HAP-1 (cell line): ENCODE measurements around the gene URB2.
"Not testable (repeated sequence)": the region's sequence is repeated elsewhere in the genome, so short reads cannot be mapped to it uniquely, and the experiment has no call there.

Experiments used
- DNase-seq, 2 experiments: peaks; one replicate each; pipeline ENCODE4 v3.0.0-alpha.2; 2016 to 2020; ENCODE audit warnings: low spot score in 2 of 2
- H3K27me3 ChIP-seq: fragments of 250-450 bp; sonication (Bioruptor Pico); 2 replicates; pipeline ENCODE4 v1.5.1; 2020; ENCODE audit warnings: low read depth, mild to moderate bottlenecking, moderate library complexity
- H3K36me3 ChIP-seq: fragments of 250-450 bp; sonication (Bioruptor Pico); replicated peaks from 2 replicates; pipeline ENCODE4 v1.5.1; 2020; ENCODE audit warnings: mild to moderate bottlenecking
- H3K4me1 ChIP-seq: fragments of 250-450 bp; sonication (Bioruptor Pico); 2 replicates; pipeline ENCODE4 v1.5.1; 2020; ENCODE audit warnings: mild to moderate bottlenecking
- H3K4me3 ChIP-seq: fragments of 250-450 bp; sonication (Bioruptor Pico); 2 replicates; pipeline ENCODE4 v1.5.1; 2020; ENCODE audit warnings: mild to moderate bottlenecking, moderate library complexity
- H3K9me3 ChIP-seq: fragments of 250-450 bp; sonication (Bioruptor Pico); 2 replicates; pipeline ENCODE4 v1.5.1; 2020; ENCODE audit warnings: mild to moderate bottlenecking, moderate library complexity
- in situ Hi-C: fragments of 300-500 bp; cut with MboI; formaldehyde crosslinking; loops from 3 replicates; pipeline ENCODE4 v1.14.3; 2020; ENCODE audit warnings: low sequenced_read_pairs, inconsistent platforms, mixed read lengths

Gene URB2

GRCh38 chr1:229597877-229598276, 28.2 kb upstream of the URB2 start:
- Histone ChIP-seq H3K27me3 (no peaks in the 10 kb centered on the region), H3K36me3 (peaks cover 35% of the 10 kb centered on the region), H3K4me1 (no peaks in the 10 kb centered on the region), H3K4me3 (no peak overlapping the region), H3K9me3 (no peaks in the 10 kb centered on the region)
- DNase-seq, result no peak
- in situ Hi-C loops, result no loop called here

DNA sequence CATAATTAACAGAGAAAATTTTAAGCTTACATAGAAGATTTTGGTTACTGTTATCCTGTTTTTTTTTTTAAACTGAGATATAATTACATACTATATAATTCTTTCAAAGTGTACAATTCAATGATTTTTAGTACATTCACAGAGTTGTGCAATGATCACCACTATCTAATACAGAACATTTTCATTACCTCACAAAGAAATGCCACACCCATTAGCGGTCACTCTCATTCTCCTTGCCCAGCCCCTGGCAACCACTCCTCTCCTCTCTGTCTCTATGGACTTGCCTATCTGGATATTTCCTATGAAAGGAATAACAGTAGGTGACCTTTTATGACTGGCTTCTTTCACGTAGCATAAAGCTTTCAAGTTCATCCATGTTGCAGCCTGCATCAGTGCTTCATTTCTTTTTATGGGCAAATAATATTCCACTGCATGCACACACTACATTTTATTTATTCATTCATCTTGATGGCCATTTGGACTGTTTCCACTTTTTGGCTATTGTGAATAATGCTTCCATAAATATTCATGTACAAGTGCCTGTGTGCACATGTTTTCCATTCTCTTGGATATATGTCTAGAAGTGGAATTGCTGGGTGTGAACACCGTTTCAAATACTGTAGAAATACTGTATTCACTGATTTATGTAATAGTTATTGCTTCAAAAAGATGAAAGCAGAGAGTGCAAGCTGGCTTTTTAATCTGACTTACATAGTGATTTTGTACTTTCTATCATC, 26.7 kb upstream of the URB2 start:
- H3K9me3 ChIP-seq, result no peaks in the 10 kb centered on the region
- peaks cover 33% of the 10 kb centered on the region for H3K36me3 ChIP-seq
- in situ Hi-C loops, result no loop called here
- no peaks in the 10 kb centered on the region for H3K27me3 ChIP-seq
- DNase-seq, result no peak
- no peak overlapping the region for H3K4me3 ChIP-seq
- H3K4me1 ChIP-seq, result no peaks in the 10 kb centered on the region

DNA sequence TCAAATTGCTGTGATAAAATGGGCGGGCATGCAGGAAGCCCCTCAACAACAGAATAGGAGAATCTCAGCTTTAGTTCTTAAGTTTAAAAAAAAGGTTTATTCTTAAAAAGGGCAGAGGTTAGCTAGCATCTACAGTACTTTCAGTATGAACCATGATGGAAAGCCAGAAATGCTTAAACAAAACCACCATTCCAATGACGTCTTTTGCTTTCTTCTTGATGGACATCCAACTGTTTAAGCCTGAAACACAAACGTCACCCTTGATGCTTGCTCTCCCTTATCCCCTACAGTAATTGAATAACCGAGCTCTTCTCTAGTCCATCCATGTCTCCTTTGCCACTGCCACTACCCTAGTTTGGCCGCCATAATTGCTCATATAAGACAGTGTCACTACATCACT, 25.8 kb upstream of the URB2 start:
- in situ Hi-C loops, result no loop called here
- Histone ChIP-seq H3K9me3 (no peaks in the 10 kb centered on the region), H3K4me1 (no peaks in the 10 kb centered on the region), H3K4me3 (no peak overlapping the region), H3K27me3 (no peaks in the 10 kb centered on the region), H3K36me3 (peaks cover 33% of the 10 kb centered on the region)
- DNase-seq, result no peak

DNA sequence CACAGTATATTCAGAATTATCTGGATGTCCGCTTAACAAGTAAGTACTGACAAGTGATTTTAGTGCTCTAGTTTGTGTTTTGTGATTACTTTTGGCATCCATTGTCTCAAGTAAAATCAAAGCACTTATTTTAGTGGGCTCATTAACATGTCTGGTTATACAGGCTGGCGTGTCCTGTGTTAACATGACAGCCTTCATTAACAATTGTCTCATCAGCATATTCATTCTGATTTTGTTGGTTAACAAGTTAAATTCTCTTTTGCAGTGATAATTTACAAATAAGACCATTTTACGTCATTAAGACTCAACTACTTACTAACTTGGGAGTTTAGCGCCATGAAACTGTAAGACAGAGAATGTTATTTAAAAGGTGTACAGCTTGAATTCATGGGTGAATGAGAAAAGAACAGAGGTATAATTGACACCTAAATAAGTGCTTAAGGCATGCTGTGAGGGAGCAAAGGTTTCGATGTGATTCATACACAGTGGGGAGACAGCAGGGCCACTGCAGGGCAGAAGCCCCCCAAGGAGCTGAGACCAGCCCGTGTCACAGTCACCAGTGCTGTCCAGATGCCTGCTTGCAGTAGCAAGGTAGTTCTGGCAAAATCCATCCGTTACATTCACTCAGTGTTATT, 22.6 kb upstream of the URB2 start:
- in situ Hi-C loops, result no loop called here
- no peak overlapping the region for H3K4me3 ChIP-seq
- H3K9me3 ChIP-seq, result no peaks in the 10 kb centered on the region
- no peaks in the 10 kb centered on the region for H3K27me3 ChIP-seq
- no peaks in the 10 kb centered on the region for H3K4me1 ChIP-seq
- H3K36me3 ChIP-seq, result peaks cover 52% of the 10 kb centered on the region
- no peak for DNase-seq

DNA sequence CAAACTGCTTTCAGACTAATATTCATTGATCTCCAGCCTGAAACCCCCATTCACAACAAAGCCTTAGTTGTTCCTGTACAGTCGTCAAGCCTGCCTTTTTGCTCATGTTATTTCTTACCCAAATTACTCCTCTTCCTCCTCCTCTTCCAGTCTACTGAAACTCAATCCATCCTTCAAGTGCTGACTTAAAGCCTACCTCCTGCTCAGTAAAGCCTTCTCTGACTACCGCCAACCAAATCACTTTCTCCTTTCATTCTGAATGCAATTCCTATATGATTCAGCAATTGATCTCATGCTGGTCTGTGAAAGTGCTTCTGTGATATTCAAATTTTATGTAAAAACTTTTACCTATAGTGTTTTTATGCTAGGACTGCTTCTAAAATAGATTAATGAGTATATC, 18.7 kb upstream of the URB2 start:
- DNase-seq, result no peak
- Histone ChIP-seq H3K36me3 (peaks cover 56% of the 10 kb centered on the region), H3K4me3 (no peak overlapping the region), H3K4me1 (no peaks in the 10 kb centered on the region), H3K27me3 (no peaks in the 10 kb centered on the region), H3K9me3 (no peaks in the 10 kb centered on the region)
- in situ Hi-C loops, result no loop called here

DNA sequence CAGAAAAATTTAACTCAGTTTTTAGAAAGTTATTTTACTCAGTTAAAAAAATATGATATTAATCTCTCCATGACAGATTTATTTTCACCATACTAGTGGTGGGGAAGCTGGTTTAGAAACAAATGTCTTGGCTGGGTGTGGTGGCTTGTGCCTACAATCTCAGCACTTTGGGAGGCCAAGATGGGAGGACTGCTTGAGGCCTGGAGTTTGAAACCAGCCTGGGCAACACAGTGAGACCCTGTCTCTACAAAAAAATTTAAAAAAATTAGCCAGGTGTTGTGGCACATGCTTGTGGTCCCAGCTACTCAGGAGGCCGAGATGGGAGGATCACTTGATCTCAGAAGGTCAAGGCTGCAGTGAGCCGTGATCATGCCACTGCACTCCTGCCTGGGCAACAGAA, 17.5 kb upstream of the URB2 start:
- DNase-seq, result no peak
- Histone ChIP-seq H3K36me3 (peaks cover 60% of the 10 kb centered on the region), H3K4me3 (no peak overlapping the region), H3K4me1 (no peaks in the 10 kb centered on the region), H3K9me3 (no peaks in the 10 kb centered on the region), H3K27me3 (no peaks in the 10 kb centered on the region)
- in situ Hi-C loops, result no loop called here

DNA sequence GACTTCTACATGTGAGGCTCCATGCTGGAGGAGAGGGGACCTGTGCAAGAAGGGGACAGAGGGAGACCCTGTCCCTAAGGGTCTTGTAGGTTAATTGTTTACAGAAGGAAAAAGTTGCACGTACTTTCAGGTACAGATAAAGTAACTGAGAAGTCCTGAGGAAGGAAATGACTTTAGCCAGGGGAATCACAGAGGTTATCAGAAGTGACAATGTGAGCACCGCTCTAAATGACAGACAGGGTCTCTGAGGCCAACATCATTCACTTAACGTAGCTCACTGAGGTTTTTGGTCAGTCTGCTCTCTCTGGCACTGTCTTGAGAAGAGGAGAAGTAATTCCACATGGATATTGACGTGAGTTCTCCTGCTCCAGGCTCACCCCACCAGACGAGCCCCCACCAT, 12.1 kb upstream of the URB2 start:
- in situ Hi-C loops, result no loop called here
- Histone ChIP-seq H3K36me3 (peaks cover 36% of the 10 kb centered on the region), H3K4me1 (no peaks in the 10 kb centered on the region), H3K9me3 (no peaks in the 10 kb centered on the region), H3K27me3 (no peaks in the 10 kb centered on the region), H3K4me3 (no peak overlapping the region)
- no peak for DNase-seq

- H3K4me1 ChIP-seq, result no peaks in the 10 kb centered on the region
- in situ Hi-C loops, result no loop called here
- H3K4me3 ChIP-seq, result no peak overlapping the region
- DNase-seq, result no peak
- no peaks in the 10 kb centered on the region for H3K9me3 ChIP-seq
- peaks cover 29% of the 10 kb centered on the region for H3K36me3 ChIP-seq
- no peaks in the 10 kb centered on the region for H3K27me3 ChIP-seq
These were observed 11.3 kb upstream of the URB2 start for GRCh38 chr1:229614701-229615100.

DNA sequence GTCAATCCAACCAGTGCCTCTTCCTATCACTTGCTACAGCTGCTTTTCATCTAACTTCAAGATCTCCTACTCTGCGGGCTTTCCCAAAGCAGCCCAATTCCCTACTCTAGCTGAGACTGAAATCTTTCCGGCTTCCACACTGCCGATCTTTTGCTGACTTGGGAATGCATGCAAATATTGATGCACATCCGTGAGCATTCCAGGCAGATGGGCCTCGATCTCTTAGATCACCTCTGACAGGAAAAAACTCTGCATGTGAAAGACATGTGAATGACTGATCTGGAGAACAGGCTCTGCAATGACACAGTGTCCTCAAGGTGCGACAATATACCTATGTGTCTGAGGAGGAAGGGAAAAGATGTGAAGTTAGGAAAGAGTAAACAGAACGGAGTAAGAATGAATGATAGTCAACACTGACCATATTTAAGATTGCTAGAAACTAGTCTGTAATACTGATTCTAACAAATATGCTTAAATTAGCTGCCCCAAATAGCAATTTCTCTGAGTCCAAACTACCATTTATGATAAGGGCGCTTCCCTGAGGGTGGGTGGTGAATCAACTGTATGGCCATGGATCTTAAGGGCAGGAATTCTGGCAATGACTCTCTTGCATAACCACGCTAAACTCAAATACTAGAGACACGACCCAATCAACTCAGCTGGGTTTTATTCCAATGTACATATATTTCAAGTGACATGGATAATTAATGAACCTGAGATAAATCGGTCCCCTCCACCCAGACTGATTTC, 8.5 kb upstream of the URB2 start:
- no peak overlapping the region for H3K4me3 ChIP-seq
- H3K4me1 ChIP-seq, result no peaks in the 10 kb centered on the region
- in situ Hi-C loops, result no loop called here
- DNase-seq, result no peak
- H3K27me3 ChIP-seq, result no peaks in the 10 kb centered on the region
- H3K36me3 ChIP-seq, result peaks cover 7% of the 10 kb centered on the region
- no peaks in the 10 kb centered on the region for H3K9me3 ChIP-seq

- H3K36me3 ChIP-seq, result no peaks in the 10 kb centered on the region
- no peaks in the 10 kb centered on the region for H3K9me3 ChIP-seq
- H3K27me3 ChIP-seq, result no peaks in the 10 kb centered on the region
- no peak overlapping the region for H3K4me3 ChIP-seq
- in situ Hi-C loops, result no loop called here
- peaks cover under 1% of the 10 kb centered on the region; the same call in 1 of the 2 replicates for H3K4me1 ChIP-seq
- no peak for DNase-seq
These were observed 7.0 kb upstream of the URB2 start for GRCh38 chr1:229619002-229619401.

- no peaks in the 10 kb centered on the region for H3K27me3 ChIP-seq
- no peak for DNase-seq
- no peaks in the 10 kb centered on the region for H3K36me3 ChIP-seq
- in situ Hi-C loops, result no loop called here
- no peak overlapping the region for H3K4me3 ChIP-seq
- H3K9me3 ChIP-seq, result no peaks in the 10 kb centered on the region
- H3K4me1 ChIP-seq, result peaks cover 7% of the 10 kb centered on the region
These were observed 6.4 kb upstream of the URB2 start for GRCh38 chr1:229619614-229620013.

GRCh38 chr1:229620876-229621275, 5.2 kb upstream of the URB2 start:
- Histone ChIP-seq H3K4me3 (no peak overlapping the region), H3K27me3 (no peaks in the 10 kb centered on the region), H3K36me3 (no peaks in the 10 kb centered on the region), H3K4me1 (peaks cover 7% of the 10 kb centered on the region), H3K9me3 (no peaks in the 10 kb centered on the region)
- DNase-seq, result no peak
- in situ Hi-C loops, result no loop called here

- peaks cover 7% of the 10 kb centered on the region for H3K4me1 ChIP-seq
- H3K9me3 ChIP-seq, result no peaks in the 10 kb centered on the region
- DNase-seq, result no peak
- no peak overlapping the region for H3K4me3 ChIP-seq
- in situ Hi-C loops, result no loop called here
- H3K27me3 ChIP-seq, result no peaks in the 10 kb centered on the region
- peaks cover 3% of the 10 kb centered on the region; the same call in 1 of the 2 replicates for H3K36me3 ChIP-seq
These were observed 4.4 kb upstream of the URB2 start for GRCh38 chr1:229621663-229622062.

DNA sequence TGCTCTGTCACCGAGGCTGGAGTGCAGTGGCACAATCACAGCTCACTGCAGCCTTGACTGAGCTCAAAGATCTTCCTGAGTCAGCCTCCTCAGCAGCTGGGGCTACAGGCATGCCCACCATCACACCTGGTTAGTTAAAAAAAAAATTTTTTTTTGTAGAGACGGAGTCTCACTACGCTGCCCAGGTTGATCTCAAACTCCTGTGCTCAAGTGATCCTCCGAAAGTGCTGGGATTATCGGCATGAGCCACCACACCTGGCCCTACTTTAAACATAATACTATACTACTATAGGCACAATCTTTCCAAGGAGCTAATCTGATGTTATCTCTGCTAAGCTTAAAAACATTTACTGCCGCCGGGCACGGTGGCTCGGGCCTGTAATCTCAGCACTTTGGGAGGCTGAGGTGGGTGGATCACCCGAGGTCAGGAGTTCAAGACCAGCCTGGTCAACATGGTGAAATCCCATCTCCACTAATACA, 3.4 kb upstream of the URB2 start:
- H3K27me3 ChIP-seq, DNase-seq, in situ Hi-C loops: not testable (repeated sequence)

More for the DNA sequence above, 3.4 kb upstream of the URB2 start:
- H3K4me3 ChIP-seq, H3K36me3 ChIP-seq, H3K9me3 ChIP-seq: not testable (repeated sequence)
- peaks cover 14% of the 10 kb centered on the region for H3K4me1 ChIP-seq
